ENCODE results near the gene TLCD5.

TLCD5 gene

DNA sequence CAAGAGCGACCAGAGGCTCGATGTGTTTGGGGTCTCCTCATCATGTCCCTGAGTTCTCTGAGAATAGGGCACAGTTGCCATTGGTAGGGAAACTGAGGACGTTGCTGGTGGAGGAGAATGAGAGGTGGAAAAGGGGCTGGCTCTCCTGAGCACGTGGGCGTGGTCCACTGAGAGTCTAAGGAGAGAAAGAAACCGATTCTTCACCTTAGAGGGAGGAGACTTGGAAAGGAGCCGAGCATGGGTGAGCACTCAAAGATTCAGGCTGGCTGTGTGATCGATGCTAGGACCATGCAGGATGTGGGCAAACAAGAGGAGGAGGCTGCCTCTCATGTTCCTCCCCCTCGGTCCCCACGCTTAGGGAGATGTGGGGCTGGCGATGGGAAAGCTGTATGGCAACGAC, 19.8 kb upstream of the TLCD5 start:
- no peak overlapping the region for H3K4me3 ChIP-seq (ENCODE audit: control insufficient read depth, low read depth, low read length)
- TF ChIP-seq, protein P1, sequence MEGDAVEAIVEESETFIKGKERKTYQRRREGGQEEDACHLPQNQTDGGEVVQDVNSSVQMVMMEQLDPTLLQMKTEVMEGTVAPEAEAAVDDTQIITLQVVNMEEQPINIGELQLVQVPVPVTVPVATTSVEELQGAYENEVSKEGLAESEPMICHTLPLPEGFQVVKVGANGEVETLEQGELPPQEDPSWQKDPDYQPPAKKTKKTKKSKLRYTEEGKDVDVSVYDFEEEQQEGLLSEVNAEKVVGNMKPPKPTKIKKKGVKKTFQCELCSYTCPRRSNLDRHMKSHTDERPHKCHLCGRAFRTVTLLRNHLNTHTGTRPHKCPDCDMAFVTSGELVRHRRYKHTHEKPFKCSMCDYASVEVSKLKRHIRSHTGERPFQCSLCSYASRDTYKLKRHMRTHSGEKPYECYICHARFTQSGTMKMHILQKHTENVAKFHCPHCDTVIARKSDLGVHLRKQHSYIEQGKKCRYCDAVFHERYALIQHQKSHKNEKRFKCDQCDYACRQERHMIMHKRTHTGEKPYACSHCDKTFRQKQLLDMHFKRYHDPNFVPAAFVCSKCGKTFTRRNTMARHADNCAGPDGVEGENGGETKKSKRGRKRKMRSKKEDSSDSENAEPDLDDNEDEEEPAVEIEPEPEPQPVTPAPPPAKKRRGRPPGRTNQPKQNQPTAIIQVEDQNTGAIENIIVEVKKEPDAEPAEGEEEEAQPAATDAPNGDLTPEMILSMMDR (conservative IDR thresholded peaks at IDR 0.05; ENCODE audit: control insufficient read depth, insufficient read depth, low read depth, low read length), result no peak
- no peak for DNase-seq (ENCODE audit: low read depth)

DNA sequence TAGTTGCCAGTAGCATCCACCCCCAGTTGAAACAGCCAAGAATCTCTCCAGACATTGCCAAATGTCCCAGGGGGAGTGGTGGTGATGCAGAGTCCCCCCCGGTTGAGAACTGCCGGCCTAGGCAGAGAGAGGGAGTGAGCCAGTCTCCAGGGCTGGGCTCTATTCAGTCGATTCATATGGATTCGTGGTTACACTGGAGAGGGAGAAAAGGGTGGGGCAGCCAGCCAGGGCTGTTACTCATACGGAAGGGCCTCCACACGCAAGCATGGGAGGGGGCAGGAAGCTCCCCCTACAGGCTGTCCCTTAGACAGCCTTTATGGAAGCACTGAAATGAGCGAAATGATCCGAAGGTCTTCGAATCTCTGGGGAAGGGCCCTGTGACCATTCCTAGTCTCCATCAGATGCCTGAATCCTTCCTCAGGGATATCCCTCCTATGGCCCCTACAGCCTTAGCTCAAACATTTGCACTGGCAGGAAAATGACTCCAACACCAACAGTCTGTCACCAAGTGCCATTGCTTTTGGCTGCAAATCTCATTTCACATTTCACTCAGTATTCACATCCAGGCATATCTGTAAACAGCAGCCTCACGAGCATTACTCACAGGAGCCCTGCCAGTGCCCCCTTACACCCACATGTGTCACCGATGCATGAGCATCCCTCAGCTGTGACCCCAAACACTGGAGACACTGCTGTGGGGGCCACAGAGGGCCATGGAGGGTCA, 18.4 kb upstream of the TLCD5 start:
- H3K4me3 ChIP-seq (ENCODE audit: control insufficient read depth, low read depth, low read length), result no peak overlapping the region
- peak; percentile 94 for DNase-seq (ENCODE audit: low read depth)
- TF ChIP-seq, protein P1 (conservative IDR thresholded peaks at IDR 0.05; ENCODE audit: control insufficient read depth, insufficient read depth, low read depth, low read length), result peak; percentile 74

- TF ChIP-seq, protein P1 (conservative IDR thresholded peaks at IDR 0.05; ENCODE audit: control insufficient read depth, insufficient read depth, low read depth, low read length), result no peak
- no peak for DNase-seq (ENCODE audit: low read depth)
- no peak overlapping the region for H3K4me3 ChIP-seq (ENCODE audit: control insufficient read depth, low read depth, low read length)
Observed at GRCh38 chr11:120307476-120307875, 17.6 kb upstream of the TLCD5 start.

DNA sequence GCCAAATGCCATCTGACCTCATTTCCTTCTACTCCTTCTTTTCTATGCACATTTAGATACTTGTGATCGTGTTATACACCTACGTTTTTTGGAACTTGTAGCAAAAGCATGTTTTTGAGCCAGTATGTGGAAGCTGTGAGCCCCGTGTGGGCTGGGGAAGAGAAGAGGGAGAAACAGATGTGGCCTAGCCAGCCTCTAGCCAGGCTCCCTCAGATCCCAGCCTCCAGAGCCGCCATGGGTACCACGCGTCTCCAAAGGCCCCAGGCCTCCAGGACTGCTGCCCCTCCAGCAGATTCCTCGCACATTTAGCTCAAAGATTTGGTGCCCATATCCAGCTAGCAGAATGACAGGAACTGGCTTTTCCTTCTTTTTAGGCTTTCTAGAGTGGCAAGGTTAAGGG, 17.0 kb upstream of the TLCD5 start:
- DNase-seq (ENCODE audit: low read depth), result no peak
- TF ChIP-seq, protein P1 (conservative IDR thresholded peaks at IDR 0.05; ENCODE audit: control insufficient read depth, insufficient read depth, low read depth, low read length), result no peak
- no peak overlapping the region for H3K4me3 ChIP-seq (ENCODE audit: control insufficient read depth, low read depth, low read length)

DNA sequence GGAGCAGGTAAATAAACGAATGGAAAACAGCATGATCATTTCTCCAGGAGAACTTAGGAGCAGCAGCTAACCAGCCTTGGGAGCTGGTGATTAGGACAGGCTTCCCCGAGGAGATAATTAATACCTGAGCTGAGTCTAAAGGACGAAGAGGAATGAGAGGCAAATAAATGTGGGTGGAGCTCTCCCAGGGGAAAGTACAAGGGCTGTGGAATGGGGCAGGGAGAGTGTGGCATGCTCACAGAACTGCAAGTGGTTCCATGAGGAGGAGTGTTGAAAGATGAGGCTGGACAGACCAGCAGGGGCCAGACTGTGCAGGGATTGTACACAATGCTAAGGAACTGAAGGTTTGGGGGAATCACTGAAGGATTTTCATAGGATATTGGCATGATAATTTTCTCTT, 14.2 kb upstream of the TLCD5 start:
- H3K4me3 ChIP-seq (ENCODE audit: control insufficient read depth, low read depth, low read length), result no peak overlapping the region
- TF ChIP-seq, protein P1 (conservative IDR thresholded peaks at IDR 0.05; ENCODE audit: control insufficient read depth, insufficient read depth, low read depth, low read length), result no peak
- no peak for DNase-seq (ENCODE audit: low read depth)

DNA sequence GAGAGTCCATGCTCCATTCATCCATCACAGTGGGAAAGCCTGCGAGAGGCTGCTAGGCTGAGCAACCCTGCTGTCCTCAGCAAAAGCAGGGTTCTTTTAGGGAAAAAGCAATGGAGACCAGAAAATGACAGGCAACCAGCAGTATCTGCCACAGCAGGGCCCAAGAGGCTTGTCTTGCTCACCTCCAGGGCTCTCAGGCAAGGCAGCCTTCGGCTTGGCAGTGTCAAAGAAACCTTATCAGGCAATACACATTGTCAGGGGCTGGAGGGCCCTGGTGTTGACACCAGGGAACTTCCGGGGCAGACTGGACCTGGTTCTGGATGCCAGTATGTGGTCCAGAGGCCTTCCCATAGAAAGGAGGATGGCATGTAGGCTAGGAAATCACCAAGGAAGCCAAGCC, 10.2 kb upstream of the TLCD5 start:
- TF ChIP-seq, protein P1 (conservative IDR thresholded peaks at IDR 0.05; ENCODE audit: control insufficient read depth, insufficient read depth, low read depth, low read length), result no peak
- H3K4me3 ChIP-seq (ENCODE audit: control insufficient read depth, low read depth, low read length), result no peak overlapping the region
- DNase-seq (ENCODE audit: low read depth), result no peak
